Measurements from ENCODE around the gene PDE7B.
A peak's percentile ranks its signal among the peaks of the same experiment; 100 is the strongest.

Gene PDE7B

DNA sequence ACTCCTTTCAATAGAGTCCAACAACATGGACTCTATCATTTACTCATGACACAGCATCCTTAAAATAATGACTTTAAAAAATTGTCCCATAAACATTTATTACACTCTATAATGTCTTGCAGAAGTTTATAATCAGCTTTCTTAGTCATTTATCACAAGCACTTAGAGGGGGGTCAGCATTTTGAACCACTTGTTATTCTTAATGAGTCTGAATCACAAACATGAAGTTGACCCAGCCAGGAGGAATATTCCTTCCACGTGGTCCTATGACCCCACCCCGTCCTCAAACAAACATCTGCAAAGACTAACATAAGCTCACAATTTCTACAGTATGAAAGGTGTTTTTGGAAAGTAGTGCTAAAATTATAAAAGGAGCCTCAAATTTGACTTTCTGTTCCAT is 307.5 kb downstream of the PDE7B start:
- H3K4me1 ChIP-seq (ENCODE audit: control insufficient read depth, insufficient read depth, low read length, poor library complexity, severe bottlenecking) = no peaks in the 10 kb centered on the region
- no peak overlapping the region for H3K27ac ChIP-seq (ENCODE audit: low read depth, low read length, severe bottlenecking)
- WGBS, 2 experiments (ENCODE audit: insufficient coverage in 2 of 2) = no CpG with 5 or more reads among the region's 2 CpGs
- no peaks in the 10 kb centered on the region for H3K36me3 ChIP-seq (ENCODE audit: control insufficient read depth, insufficient read depth, low read length)
- no peaks in the 10 kb centered on the region for H3K9me3 ChIP-seq (ENCODE audit: control insufficient read depth, low read length)
- no peak overlapping the region for H3K4me3 ChIP-seq (ENCODE audit: extremely low read depth, insufficient read depth, low read length, poor library complexity, severe bottlenecking)

DNA sequence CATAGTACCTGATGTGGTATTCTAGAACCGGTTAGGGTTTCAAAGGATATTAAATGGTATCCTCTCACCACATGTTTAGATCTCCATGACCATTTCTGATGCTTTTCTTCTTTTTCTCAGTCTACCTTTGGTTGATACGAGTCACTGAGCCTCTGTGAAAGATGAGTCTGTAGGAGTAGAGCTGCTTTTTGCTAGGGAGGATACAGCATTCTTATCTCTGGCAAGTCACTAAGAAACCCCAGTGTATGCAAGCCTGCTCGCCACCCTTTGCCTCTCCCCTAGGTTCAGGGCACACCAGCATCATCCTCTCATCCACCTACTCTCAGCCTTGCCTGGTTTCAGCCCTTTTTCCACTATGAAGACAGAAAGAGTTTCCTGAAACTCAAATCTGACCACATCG is 308.7 kb downstream of the PDE7B start:
- Histone ChIP-seq H3K36me3 (ENCODE audit: control insufficient read depth, insufficient read depth, low read length) (no peaks in the 10 kb centered on the region), H3K27ac (ENCODE audit: low read depth, low read length, severe bottlenecking) (no peak overlapping the region), H3K4me3 (ENCODE audit: extremely low read depth, insufficient read depth, low read length, poor library complexity, severe bottlenecking) (no peak overlapping the region), H3K4me1 (ENCODE audit: control insufficient read depth, insufficient read depth, low read length, poor library complexity, severe bottlenecking) (no peaks in the 10 kb centered on the region), H3K9me3 (ENCODE audit: control insufficient read depth, low read length) (no peaks in the 10 kb centered on the region)
- 94 to 100% methylated on average over 2 of the region's 4 CpGs for WGBS, 2 experiments (ENCODE audit: insufficient coverage in 2 of 2)

GRCh38 chr6:136161950-136162349 is 310.4 kb downstream of the PDE7B start:
- no peak overlapping the region for H3K4me3 ChIP-seq (ENCODE audit: extremely low read depth, insufficient read depth, low read length, poor library complexity, severe bottlenecking)
- no peaks in the 10 kb centered on the region for H3K4me1 ChIP-seq (ENCODE audit: control insufficient read depth, insufficient read depth, low read length, poor library complexity, severe bottlenecking)
- no peaks in the 10 kb centered on the region for H3K36me3 ChIP-seq (ENCODE audit: control insufficient read depth, insufficient read depth, low read length)
- 80 to 83% methylated on average over 1 of the region's 3 CpGs for WGBS, 2 experiments (ENCODE audit: insufficient coverage in 2 of 2)
- no peaks in the 10 kb centered on the region for H3K9me3 ChIP-seq (ENCODE audit: control insufficient read depth, low read length)
- H3K27ac ChIP-seq (ENCODE audit: low read depth, low read length, severe bottlenecking) = no peak overlapping the region

GRCh38 chr6:136163260-136163659 is 311.8 kb downstream of the PDE7B start:
- WGBS, 2 experiments (ENCODE audit: insufficient coverage in 2 of 2) = 89 to 94% methylated on average over 3 of the region's 3 CpGs
- Histone ChIP-seq H3K27ac (ENCODE audit: low read depth, low read length, severe bottlenecking) (no peak overlapping the region), H3K9me3 (ENCODE audit: control insufficient read depth, low read length) (no peaks in the 10 kb centered on the region), H3K4me3 (ENCODE audit: extremely low read depth, insufficient read depth, low read length, poor library complexity, severe bottlenecking) (no peak overlapping the region), H3K36me3 (ENCODE audit: control insufficient read depth, insufficient read depth, low read length) (no peaks in the 10 kb centered on the region), H3K4me1 (ENCODE audit: control insufficient read depth, insufficient read depth, low read length, poor library complexity, severe bottlenecking) (no peaks in the 10 kb centered on the region)

DNA sequence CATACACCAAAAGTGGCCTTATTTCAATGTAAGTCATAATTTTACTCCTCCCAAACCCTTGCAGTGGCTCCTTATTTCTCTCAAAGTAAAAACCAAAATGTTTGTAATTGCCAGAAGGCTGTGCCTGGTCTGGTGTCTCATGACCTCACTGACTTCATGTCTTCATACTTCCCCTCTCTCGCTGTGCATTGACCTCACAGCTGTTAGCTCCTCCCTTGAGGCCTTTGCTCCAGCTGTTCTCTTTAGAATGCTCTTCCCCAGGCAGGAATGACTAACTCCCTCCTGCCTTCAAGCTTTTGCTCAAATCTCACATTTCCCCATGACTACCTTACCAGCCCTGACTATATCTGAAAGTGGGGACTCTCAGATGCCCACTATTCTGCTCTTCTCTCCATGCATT is 315.3 kb downstream of the PDE7B start:
- no peaks in the 10 kb centered on the region for H3K4me1 ChIP-seq (ENCODE audit: control insufficient read depth, insufficient read depth, low read length, poor library complexity, severe bottlenecking)
- H3K27ac ChIP-seq (ENCODE audit: low read depth, low read length, severe bottlenecking) = no peak overlapping the region
- WGBS, 2 experiments (ENCODE audit: insufficient coverage in 2 of 2) = 57 to 82% methylated on average over 1 of the region's 1 CpG
- H3K4me3 ChIP-seq (ENCODE audit: extremely low read depth, insufficient read depth, low read length, poor library complexity, severe bottlenecking) = no peak overlapping the region
- H3K36me3 ChIP-seq (ENCODE audit: control insufficient read depth, insufficient read depth, low read length) = no peaks in the 10 kb centered on the region
- no peaks in the 10 kb centered on the region for H3K9me3 ChIP-seq (ENCODE audit: control insufficient read depth, low read length)

DNA sequence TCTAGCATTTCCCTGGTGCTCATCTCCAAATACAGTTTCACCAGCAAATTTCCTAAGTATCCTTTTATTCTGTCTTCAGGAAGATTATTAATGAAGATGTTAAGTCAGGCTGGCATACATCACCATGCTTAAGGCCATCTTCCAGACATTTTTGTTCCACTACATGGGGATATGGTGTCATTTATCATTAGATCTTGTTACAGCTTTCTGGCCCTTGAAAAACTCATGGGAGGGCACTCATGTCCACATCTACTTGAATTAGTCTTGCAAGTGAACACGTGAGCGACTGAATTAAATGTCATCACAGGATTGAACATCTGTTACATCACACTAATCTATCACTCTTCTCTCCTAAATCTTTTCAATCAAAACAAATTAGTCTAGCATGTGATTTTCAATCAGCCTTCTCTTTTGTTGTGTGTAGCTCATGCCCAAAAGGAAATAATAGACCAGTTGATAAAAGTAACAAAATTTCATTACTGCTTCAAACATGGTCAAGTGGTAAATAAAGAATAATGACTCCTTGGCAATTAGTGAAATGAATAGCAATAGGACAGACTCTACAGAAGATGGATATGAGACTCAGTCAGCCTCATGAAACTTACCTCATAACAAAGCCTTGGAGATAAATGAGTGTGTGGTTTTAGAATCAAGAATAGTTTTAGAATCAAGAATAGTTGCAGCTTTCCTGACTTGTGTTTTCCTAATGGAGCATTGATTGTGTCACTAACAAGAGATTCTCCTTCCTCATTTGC is 318.1 kb downstream of the PDE7B start:
- Histone ChIP-seq H3K9me3 (ENCODE audit: control insufficient read depth, low read length) (no peaks in the 10 kb centered on the region), H3K4me1 (ENCODE audit: control insufficient read depth, insufficient read depth, low read length, poor library complexity, severe bottlenecking) (peaks cover 7% of the 10 kb centered on the region), H3K4me3 (ENCODE audit: extremely low read depth, insufficient read depth, low read length, poor library complexity, severe bottlenecking) (no peak overlapping the region), H3K36me3 (ENCODE audit: control insufficient read depth, insufficient read depth, low read length) (no peaks in the 10 kb centered on the region), H3K27ac (ENCODE audit: low read depth, low read length, severe bottlenecking) (no peak overlapping the region)
- 87 to 90% methylated on average over 2 of the region's 2 CpGs for WGBS, 2 experiments (ENCODE audit: insufficient coverage in 2 of 2)

GRCh38 chr6:136171231-136171630 is 319.7 kb downstream of the PDE7B start:
- no peak overlapping the region for H3K27ac ChIP-seq (ENCODE audit: low read depth, low read length, severe bottlenecking)
- no peaks in the 10 kb centered on the region for H3K9me3 ChIP-seq (ENCODE audit: control insufficient read depth, low read length)
- no peaks in the 10 kb centered on the region for H3K36me3 ChIP-seq (ENCODE audit: control insufficient read depth, insufficient read depth, low read length)
- 100% methylated on average over 3 of the region's 3 CpGs; no CpG with 5 or more reads in 1 of the 2 experiments for WGBS, 2 experiments (ENCODE audit: insufficient coverage in 2 of 2)
- no peak overlapping the region for H3K4me3 ChIP-seq (ENCODE audit: extremely low read depth, insufficient read depth, low read length, poor library complexity, severe bottlenecking)
- peaks cover 7% of the 10 kb centered on the region for H3K4me1 ChIP-seq (ENCODE audit: control insufficient read depth, insufficient read depth, low read length, poor library complexity, severe bottlenecking)

DNA sequence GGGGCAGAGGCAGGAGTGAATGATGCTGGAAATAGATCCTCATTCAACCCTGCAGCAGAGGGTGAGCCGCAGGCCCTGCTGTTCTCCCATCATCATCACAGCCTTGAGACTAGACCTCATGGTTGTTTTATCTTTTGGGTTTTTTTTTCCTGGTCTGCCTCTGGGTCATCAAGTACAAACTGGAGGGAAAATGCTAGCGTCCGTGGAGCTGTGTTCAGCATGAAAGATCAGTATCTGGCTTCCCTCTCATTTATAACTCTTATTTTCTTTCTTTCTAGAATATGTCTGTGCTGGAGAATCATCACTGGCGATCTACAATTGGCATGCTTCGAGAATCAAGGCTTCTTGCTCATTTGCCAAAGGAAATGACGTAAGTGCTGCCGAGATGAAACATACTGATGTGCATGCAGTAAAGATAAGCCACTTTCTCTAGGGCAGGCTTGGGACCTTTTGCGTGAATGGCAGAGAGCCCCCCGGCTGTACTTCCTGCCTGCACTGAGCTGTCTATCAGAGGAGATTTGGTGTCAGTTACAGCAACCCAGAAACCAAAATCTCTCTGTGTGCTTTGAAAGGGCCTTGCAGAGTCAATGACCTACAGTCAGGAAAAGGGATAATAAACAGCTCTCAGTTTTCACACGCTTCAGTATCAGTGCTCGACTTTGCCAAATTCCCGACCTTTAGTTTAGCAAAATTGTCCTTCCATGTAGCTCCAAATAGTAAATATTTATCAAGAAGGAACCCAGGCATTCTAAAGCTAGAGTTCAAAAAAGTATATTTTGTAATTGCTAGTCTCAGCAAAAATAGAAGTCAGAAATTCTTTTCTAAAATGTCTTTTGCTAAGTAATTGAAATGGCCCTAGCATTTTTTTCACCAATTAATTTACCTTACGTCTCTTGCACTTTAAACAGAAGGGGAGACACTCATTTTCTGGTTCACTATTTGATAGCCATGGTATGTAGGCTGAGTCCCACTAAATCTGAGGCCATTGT is 322.3 kb downstream of the PDE7B start:
- no peak overlapping the region for H3K4me3 ChIP-seq (ENCODE audit: extremely low read depth, insufficient read depth, low read length, poor library complexity, severe bottlenecking)
- WGBS, 2 experiments (ENCODE audit: insufficient coverage in 2 of 2) = 77 to 88% methylated on average over 9 to 12 of the region's 13 CpGs

GRCh38 chr6:136174510-136174909 is 323.0 kb downstream of the PDE7B start:
- Histone ChIP-seq H3K4me3 (ENCODE audit: extremely low read depth, insufficient read depth, low read length, poor library complexity, severe bottlenecking) (no peak overlapping the region), H3K36me3 (ENCODE audit: control insufficient read depth, insufficient read depth, low read length) (no peaks in the 10 kb centered on the region), H3K4me1 (ENCODE audit: control insufficient read depth, insufficient read depth, low read length, poor library complexity, severe bottlenecking) (peaks cover 7% of the 10 kb centered on the region), H3K27ac (ENCODE audit: low read depth, low read length, severe bottlenecking) (peak overlapping the region; percentile 16), H3K9me3 (ENCODE audit: control insufficient read depth, low read length) (no peaks in the 10 kb centered on the region)
- WGBS, 2 experiments (ENCODE audit: insufficient coverage in 2 of 2) = 63% methylated on average over 1 of the region's 2 CpGs; no CpG with 5 or more reads in 1 of the 2 experiments

More for the DNA sequence above, 322.3 kb downstream of the PDE7B start:
- peak overlapping the region; percentile 16 for H3K27ac ChIP-seq (ENCODE audit: low read depth, low read length, severe bottlenecking)
- H3K9me3 ChIP-seq (ENCODE audit: control insufficient read depth, low read length) = no peaks in the 10 kb centered on the region
- H3K4me1 ChIP-seq (ENCODE audit: control insufficient read depth, insufficient read depth, low read length, poor library complexity, severe bottlenecking) = peaks cover 7% of the 10 kb centered on the region
- no peaks in the 10 kb centered on the region for H3K36me3 ChIP-seq (ENCODE audit: control insufficient read depth, insufficient read depth, low read length)

- Histone ChIP-seq H3K27ac (ENCODE audit: low read depth, low read length, severe bottlenecking) (no peak overlapping the region), H3K36me3 (ENCODE audit: control insufficient read depth, insufficient read depth, low read length) (no peaks in the 10 kb centered on the region), H3K4me3 (ENCODE audit: extremely low read depth, insufficient read depth, low read length, poor library complexity, severe bottlenecking) (no peak overlapping the region), H3K9me3 (ENCODE audit: control insufficient read depth, low read length) (no peaks in the 10 kb centered on the region), H3K4me1 (ENCODE audit: control insufficient read depth, insufficient read depth, low read length, poor library complexity, severe bottlenecking) (peaks cover 7% of the 10 kb centered on the region)
- WGBS, 2 experiments (ENCODE audit: insufficient coverage in 2 of 2) = no CpG with 5 or more reads among the region's 1 CpG
These were observed 324.4 kb downstream of the PDE7B start for GRCh38 chr6:136175873-136176272.

All from mesodermal cell (in vitro differentiated cells).